Mesenchymal stem cell (in vitro differentiated cells and primary cell): ENCODE data around the gene FADS1.

ENCODE experiments used
- DNase-seq: peaks from one replicate; pipeline ENCODE4 v3.0.0-alpha.2; 2013
- H2AFZ ChIP-seq: one replicate; pipeline ENCODE4 v1.6.1; 2013; ENCODE audit warnings: low read depth, mild to moderate bottlenecking, control low read depth, inconsistent platforms, low read length, moderate library complexity
- H2AK5ac ChIP-seq: 2 replicates; pipeline ENCODE4 v1.6.1; 2013; ENCODE audit warnings: low read length, moderate library complexity, mild to moderate bottlenecking, inconsistent platforms; ENCODE audit not compliant: severe bottlenecking
- H2BK120ac ChIP-seq: one replicate; pipeline ENCODE4 v1.6.1; 2013; ENCODE audit warnings: low read depth, mild to moderate bottlenecking, inconsistent platforms, low read length, moderate library complexity
- H2BK12ac ChIP-seq, 2 experiments: one replicate each; pipeline ENCODE4 v1.6.1; 2013; ENCODE audit warnings: inconsistent platforms in 2 of 2, low read length in 2 of 2, mild to moderate bottlenecking in 2 of 2, moderate library complexity in 2 of 2, control low read depth in 1 of 2
- H2BK15ac ChIP-seq: one replicate; pipeline ENCODE4 v1.6.1; 2013; ENCODE audit warnings: mild to moderate bottlenecking, low read depth, inconsistent platforms; ENCODE audit not compliant: poor library complexity, severe bottlenecking
- H2BK5ac ChIP-seq: 2 replicates; pipeline ENCODE4 v1.6.1; 2013; ENCODE audit warnings: low read depth, mild to moderate bottlenecking, low read length, control low read depth, inconsistent platforms; ENCODE audit not compliant: poor library complexity, severe bottlenecking
- H3K14ac ChIP-seq, 2 experiments: one replicate each; pipeline ENCODE4 v1.6.1; 2013; ENCODE audit warnings: inconsistent platforms in 2 of 2, low read length in 2 of 2, control low read depth in 1 of 2, mild to moderate bottlenecking in 1 of 2, moderate library complexity in 1 of 2
- H3K18ac ChIP-seq, 2 experiments: one replicate each; pipeline ENCODE4 v1.6.1; 2013; ENCODE audit warnings: inconsistent platforms in 2 of 2, low read length in 2 of 2, control low read depth in 1 of 2, low read depth in 1 of 2, mild to moderate bottlenecking in 1 of 2
- H3K23ac ChIP-seq, 2 experiments: one replicate each; pipeline ENCODE4 v1.6.1; 2013; ENCODE audit warnings: inconsistent platforms in 2 of 2, low read length in 2 of 2, mild to moderate bottlenecking in 2 of 2, moderate library complexity in 2 of 2, control low read depth in 1 of 2
- H3K27ac ChIP-seq: 2 replicates; pipeline ENCODE4 v1.5.1; 2013; ENCODE audit warnings: mild to moderate bottlenecking, moderate library complexity, low read length, control low read depth, inconsistent platforms; ENCODE audit not compliant: poor library complexity, severe bottlenecking
- H3K27me3 ChIP-seq, 2 experiments: 2 replicates each; pipeline versions ENCODE4 v1.6.1 to v1.7.0; 2013; ENCODE audit warnings: low read length in 2 of 2, mild to moderate bottlenecking in 2 of 2, moderate library complexity in 2 of 2, control low read depth in 1 of 2, inconsistent platforms in 1 of 2; ENCODE audit not compliant: control insufficient read depth in 1 of 2, insufficient read depth in 1 of 2
- H3K36me3 ChIP-seq, 2 experiments: 2 replicates each; pipeline versions ENCODE4 v1.6.1 to v1.7.0; 2013; ENCODE audit warnings: low read length in 2 of 2, control low read depth in 1 of 2, inconsistent platforms in 1 of 2, low read depth in 1 of 2, mild to moderate bottlenecking in 1 of 2; ENCODE audit not compliant: insufficient read depth in 2 of 2, control insufficient read depth in 1 of 2
- H3K4ac ChIP-seq, 2 experiments: one replicate each; pipeline ENCODE4 v1.6.1; 2013; ENCODE audit warnings: inconsistent platforms in 2 of 2, low read length in 2 of 2, mild to moderate bottlenecking in 2 of 2, moderate library complexity in 2 of 2, control low read depth in 1 of 2, low read depth in 1 of 2
- H3K4me1 ChIP-seq: 2 replicates; pipeline ENCODE4 v1.6.1; 2013; ENCODE audit warnings: low read depth, low read length, control low read depth; ENCODE audit not compliant: control insufficient read depth, insufficient read depth
- H3K4me2 ChIP-seq: 2 replicates; pipeline ENCODE4 v1.6.1; 2013; ENCODE audit warnings: low read length, mild to moderate bottlenecking, inconsistent platforms; ENCODE audit not compliant: poor library complexity, severe bottlenecking
- H3K4me3 ChIP-seq, 2 experiments: 2 replicates each; pipeline versions ENCODE4 v1.5.1 to v1.7.0; 2013; ENCODE audit warnings: low read length in 2 of 2, mild to moderate bottlenecking in 2 of 2, control low read depth in 1 of 2, low read depth in 1 of 2; ENCODE audit not compliant: insufficient read depth in 1 of 2
- H3K79me1 ChIP-seq: replicated peaks from 2 replicates; pipeline ENCODE4 v1.6.1; 2013; ENCODE audit warnings: mild to moderate bottlenecking, control low read depth, low read length, inconsistent platforms; ENCODE audit not compliant: poor library complexity, severe bottlenecking
- H3K9ac ChIP-seq: 2 replicates; pipeline ENCODE4 v1.7.0; 2013; ENCODE audit warnings: mild to moderate bottlenecking, low read length, moderate library complexity
- H3K9me3 ChIP-seq: 2 replicates; pipeline ENCODE4 v1.7.0; 2013; ENCODE audit warnings: mild to moderate bottlenecking, low read length; ENCODE audit not compliant: control insufficient read depth
- H4K8ac ChIP-seq: one replicate; pipeline ENCODE4 v1.6.1; 2013; ENCODE audit warnings: inconsistent platforms, mild to moderate bottlenecking, low read length, moderate library complexity
- H4K91ac ChIP-seq: one replicate; pipeline ENCODE4 v1.6.1; 2013; ENCODE audit warnings: mild to moderate bottlenecking, low read length, inconsistent platforms
- WGBS: methylation state at CpG from one replicate; pipeline ENCODE4 v1.1.7; 2013; ENCODE audit warnings: mixed read lengths; 5-methylcytosine and 5-hydroxymethylcytosine counted together

The FADS1 gene

DNA sequence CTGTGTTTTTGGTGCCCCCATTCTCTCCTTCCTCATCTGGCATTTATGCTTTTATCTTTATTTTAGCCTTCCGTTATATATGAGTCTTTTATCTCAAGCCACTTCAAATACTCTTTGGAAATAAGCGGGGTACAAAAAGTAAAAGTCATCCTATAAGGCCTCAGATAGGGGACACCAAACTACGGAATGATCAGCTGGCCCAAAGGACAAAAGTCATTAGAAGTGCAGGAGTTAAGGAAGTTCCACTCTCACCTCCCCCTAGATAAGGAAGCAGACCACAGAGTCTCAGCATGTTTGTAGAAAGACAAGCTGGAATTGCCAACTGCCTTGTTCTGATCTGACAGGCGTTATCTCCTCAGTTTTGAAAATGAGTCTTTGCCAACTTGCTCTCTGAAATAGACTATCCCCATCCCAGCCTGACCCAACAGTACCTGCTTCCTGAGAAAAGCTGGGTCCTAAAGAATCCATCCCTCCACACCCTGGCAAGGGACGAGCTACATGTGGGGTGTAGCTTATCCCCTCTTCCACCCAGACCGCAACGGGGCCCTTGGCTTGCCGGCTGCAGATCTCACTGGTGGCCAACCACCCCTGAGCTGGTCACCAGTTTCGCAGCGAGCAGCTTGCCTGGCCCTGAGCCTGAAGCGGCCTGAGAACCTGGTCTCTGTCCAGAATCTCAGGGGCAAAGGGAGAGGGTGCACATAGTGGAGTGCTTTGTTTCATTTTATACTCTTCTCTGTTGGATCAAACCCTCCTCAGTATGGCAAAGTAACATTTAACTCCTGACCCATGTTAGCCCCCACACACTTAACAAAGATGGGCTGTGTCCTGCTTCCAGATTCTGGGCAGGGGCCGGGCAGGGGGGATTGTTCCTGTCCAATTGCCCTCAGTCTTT is 25.1 kb upstream of the FADS1 start:
- Histone ChIP-seq H3K23ac (no peak overlapping the region), H3K27me3 (no peaks in the 10 kb centered on the region), H3K9ac (no peak overlapping the region), H4K91ac (no peak overlapping the region), H3K4me1 (no peaks in the 10 kb centered on the region), H2AFZ (no peak overlapping the region), H2BK120ac (no peak overlapping the region), H3K36me3 (peaks cover 66 to 80% of the 10 kb centered on the region in 2 experiments), H3K9me3 (peaks cover 2% of the 10 kb centered on the region), H3K4me2 (no peak overlapping the region), H2BK12ac (no peak overlapping the region), H3K14ac (no peak overlapping the region), H3K18ac (peak overlapping the region in 1 of 2 experiments; percentile 6), H2BK15ac (no peak overlapping the region), H4K8ac (no peak overlapping the region), H2BK5ac (no peak overlapping the region), H2AK5ac (no peak overlapping the region), H3K79me1 (peaks cover 37% of the 10 kb centered on the region), H3K4ac (no peak overlapping the region), H3K4me3 (no peak overlapping the region), H3K27ac (no peak overlapping the region)
- WGBS, result 94% methylated on average over 12 of the region's 12 CpGs
- no peak for DNase-seq

GRCh38 chr11:61840371-61840770 is 23.6 kb upstream of the FADS1 start:
- Histone ChIP-seq H2BK5ac (no peak overlapping the region), H4K91ac (no peak overlapping the region), H3K14ac (no peak overlapping the region), H2AK5ac (no peak overlapping the region), H3K4ac (no peak overlapping the region), H3K79me1 (peaks cover 37% of the 10 kb centered on the region), H3K4me2 (no peak overlapping the region), H3K27me3 (no peaks in the 10 kb centered on the region), H2BK15ac (no peak overlapping the region), H3K18ac (no peak overlapping the region), H3K27ac (no peak overlapping the region), H3K23ac (no peak overlapping the region), H2BK120ac (no peak overlapping the region), H3K36me3 (peaks cover 59 to 72% of the 10 kb centered on the region in 2 experiments), H3K4me3 (no peak overlapping the region), H3K9me3 (peaks cover 2% of the 10 kb centered on the region), H2BK12ac (no peak overlapping the region), H3K4me1 (no peaks in the 10 kb centered on the region), H4K8ac (no peak overlapping the region), H3K9ac (no peak overlapping the region), H2AFZ (no peak overlapping the region)
- no peak for DNase-seq
- WGBS, result 98% methylated on average over 7 of the region's 7 CpGs

GRCh38 chr11:61839742-61840141 is 22.9 kb upstream of the FADS1 start:
- peaks cover 54 to 66% of the 10 kb centered on the region in 2 experiments for H3K36me3 ChIP-seq
- peaks cover 36% of the 10 kb centered on the region for H3K79me1 ChIP-seq
- DNase-seq, result no peak
- no peak overlapping the region for H3K4me3 ChIP-seq
- H3K4me1 ChIP-seq, result peaks cover 4% of the 10 kb centered on the region
- H3K23ac ChIP-seq, result no peak overlapping the region
- no peak overlapping the region for H2BK5ac ChIP-seq
- no peak overlapping the region for H3K4ac ChIP-seq
- peaks cover 2% of the 10 kb centered on the region for H3K9me3 ChIP-seq
- H2BK15ac ChIP-seq, result no peak overlapping the region
- no peak overlapping the region for H2AFZ ChIP-seq
- H2BK12ac ChIP-seq, result no peak overlapping the region
- H3K14ac ChIP-seq, result no peak overlapping the region
- no peak overlapping the region for H3K18ac ChIP-seq
- no peak overlapping the region for H3K27ac ChIP-seq
- H3K9ac ChIP-seq, result no peak overlapping the region
- H3K27me3 ChIP-seq, result no peaks in the 10 kb centered on the region
- H3K4me2 ChIP-seq, result no peak overlapping the region
- H2AK5ac ChIP-seq, result no peak overlapping the region
- no peak overlapping the region for H4K91ac ChIP-seq
- H4K8ac ChIP-seq, result no peak overlapping the region
- H2BK120ac ChIP-seq, result no peak overlapping the region
- WGBS, result 100% methylated on average over 2 of the region's 2 CpGs

GRCh38 chr11:61838921-61839320 is 22.1 kb upstream of the FADS1 start:
- Histone ChIP-seq H3K4me3 (no peak overlapping the region), H4K91ac (no peak overlapping the region), H3K18ac (no peak overlapping the region), H3K27ac (no peak overlapping the region), H2BK5ac (no peak overlapping the region), H3K36me3 (peaks cover 57 to 63% of the 10 kb centered on the region in 2 experiments), H3K4ac (no peak overlapping the region), H3K4me1 (peaks cover 12% of the 10 kb centered on the region), H3K9me3 (peaks cover 2% of the 10 kb centered on the region), H3K27me3 (no peaks in the 10 kb centered on the region), H4K8ac (peak overlapping the region; percentile 12), H3K9ac (no peak overlapping the region), H2BK15ac (no peak overlapping the region), H3K4me2 (no peak overlapping the region), H2AK5ac (no peak overlapping the region), H3K14ac (no peak overlapping the region), H2BK12ac (peak overlapping the region in 1 of 2 experiments; percentile 24), H2BK120ac (no peak overlapping the region), H3K79me1 (peaks cover 36% of the 10 kb centered on the region), H3K23ac (no peak overlapping the region), H2AFZ (no peak overlapping the region)
- DNase-seq, result no peak
- WGBS, result 95% methylated on average over 6 of the region's 10 CpGs
